Panc1 (cell line): ENCODE measurements around the gene ACOXL. TPM values are rescaled to one million over a fixed set of nuclear protein-coding genes. Genes with fewer than 3 reads are reported as not detected.

ENCODE experiments used
- ATAC-seq: fragments of 200-7000 bp; cut with Tn5 transposase; 2 replicates; pipeline ENCODE4 v1.9.1; 2020; ENCODE audit warnings: mild to moderate bottlenecking, moderate library complexity
- BruUV-seq: library from RNA; stranded (reverse); fragments of 400-500 nt; replicated peaks from 2 replicates; lab custom pipeline; 2021; lab: Mats Ljungman, UMichigan
- CTCF ChIA-PET: fragments of 300-600 bp; sonication (Branson Sonifier 250); formaldehyde crosslinking; loops from one replicate; lab custom pipeline; 2022; ENCODE audit warnings: antibody characterized with exemption; lab: Charles Lee
- POLR2A ChIA-PET: fragments of 300-600 bp; sonication (Branson Sonifier 250); formaldehyde crosslinking; loops from one replicate; lab custom pipeline; 2022; ENCODE audit warnings: antibody characterized with exemption; lab: Charles Lee
- DNase-seq: peaks from one replicate; pipeline ENCODE4 v3.0.0-alpha.2; 2010; ENCODE audit warnings: low read depth, low spot score
- H3K27ac ChIP-seq: 2 replicates; pipeline ENCODE4 v1.5.1; 2011; ENCODE audit warnings: mild to moderate bottlenecking, low read length, inconsistent platforms
- H3K27me3 ChIP-seq: fragments of 200-500 bp; sonication (Bioruptor generic); 2 replicates; pipeline ENCODE4 v1.6.0; 2014; ENCODE audit warnings: low read length, inconsistent platforms; ENCODE audit not compliant: control insufficient read depth, insufficient read depth
- H3K36me3 ChIP-seq: fragments of 200-500 bp; sonication (Bioruptor generic); 2 replicates; pipeline ENCODE4 v1.5.1; 2014; ENCODE audit warnings: inconsistent platforms, mild to moderate bottlenecking, low read length, moderate library complexity; ENCODE audit not compliant: control insufficient read depth, insufficient read depth
- H3K4me1 ChIP-seq: 2 replicates; pipeline ENCODE4 v1.5.1; 2011; ENCODE audit warnings: inconsistent platforms, mild to moderate bottlenecking, low read length, moderate library complexity; ENCODE audit not compliant: control insufficient read depth, insufficient read depth
- H3K4me3 ChIP-seq, 2 experiments: 2 replicates each; pipeline ENCODE4 v1.5.1; 2011 to 2012; ENCODE audit warnings: low read depth in 2 of 2, low read length in 2 of 2, mild to moderate bottlenecking in 2 of 2, inconsistent platforms in 1 of 2, moderate library complexity in 1 of 2
- H3K9me3 ChIP-seq: fragments of 200-500 bp; sonication (Bioruptor generic); 2 replicates; pipeline ENCODE4 v1.5.1; 2014; ENCODE audit warnings: low read depth, mild to moderate bottlenecking, inconsistent platforms, low read length, moderate library complexity; ENCODE audit not compliant: control insufficient read depth, insufficient read depth
- POLR2AphosphoS5 ChIP-seq: IDR thresholded peaks from 2 replicates; pipeline ENCODE4 v1.6.1; 2012; ENCODE audit warnings: mild to moderate bottlenecking, low read depth, low read length, moderate library complexity
- REST ChIP-seq, 2 experiments: IDR thresholded peaks; 2 replicates each; pipeline ENCODE4 v1.6.1; 2011 to 2012; ENCODE audit warnings: low read depth in 2 of 2, control low read depth in 1 of 2, low read length in 1 of 2, mild to moderate bottlenecking in 1 of 2, moderate library complexity in 1 of 2; ENCODE audit not compliant: insufficient read depth in 1 of 2
- SIN3A ChIP-seq: IDR thresholded peaks from 2 replicates; pipeline ENCODE4 v1.6.1; 2012; ENCODE audit warnings: low read depth, mild to moderate bottlenecking, low read length, moderate library complexity, borderline replicate concordance; ENCODE audit not compliant: insufficient read depth
- TCF7L2 ChIP-seq: IDR thresholded peaks from 2 replicates; pipeline ENCODE4 v1.6.1; 2011; ENCODE audit warnings: mild to moderate bottlenecking, low read depth, low read length, inconsistent platforms
- in situ Hi-C: cut with HindIII; loops from 2 replicates; pipeline ENCODE4 v1.10.0; 2016; ENCODE audit warnings: low sequenced_read_pairs, low pct_unique_long_range_greater_than_20kb
- intact Hi-C: fragments of 100-400 bp; cut with micrococcal nuclease; formaldehyde crosslinking; loops from one replicate; pipeline ENCODE4 v1.10.0; 2022; ENCODE audit not compliant: unreplicated experiment
- total RNA-seq: library from RNA; stranded (reverse); gene quantifications from one replicate; pipeline ENCODE4 v1.2.1, GENCODE V29; 2021; ENCODE audit not compliant: unreplicated experiment
- TF ChIP-seq, protein P1 (sequence below): fragments of 450-650 bp; IDR thresholded peaks from 2 replicates; pipeline ENCODE4 v1.5.1; 2017; ENCODE audit warnings: mild to moderate bottlenecking

The ACOXL gene
- total RNA-seq, 1 experiment from 2014 or later = 4.9 TPM

- DNase-seq (no peak), ATAC-seq (no peak)
- no TSS peak for BruUV-seq
- no peaks in the 10 kb centered on the region for H3K9me3 ChIP-seq
- peaks cover 12% of the 10 kb centered on the region for H3K27me3 ChIP-seq
- in situ Hi-C loops (no loop called here), intact Hi-C loops (no loop called here)
- H3K36me3 ChIP-seq = no peaks in the 10 kb centered on the region
- ChIA-PET CTCF (no interaction called here), POLR2A (no interaction called here)
- no peak overlapping the region for H3K4me3 ChIP-seq
- no peak overlapping the region for H3K27ac ChIP-seq
- H3K4me1 ChIP-seq = no peaks in the 10 kb centered on the region
- TF ChIP-seq REST (IDR thresholded peaks at IDR 0.05; ENCODE audit: insufficient read depth in 1 of 2, low read depth in 2 of 2, low read length in 1 of 2) = no peak
- no peak for TF ChIP-seq SIN3A
- no peak for TF ChIP-seq TCF7L2
- TF ChIP-seq, protein P1, sequence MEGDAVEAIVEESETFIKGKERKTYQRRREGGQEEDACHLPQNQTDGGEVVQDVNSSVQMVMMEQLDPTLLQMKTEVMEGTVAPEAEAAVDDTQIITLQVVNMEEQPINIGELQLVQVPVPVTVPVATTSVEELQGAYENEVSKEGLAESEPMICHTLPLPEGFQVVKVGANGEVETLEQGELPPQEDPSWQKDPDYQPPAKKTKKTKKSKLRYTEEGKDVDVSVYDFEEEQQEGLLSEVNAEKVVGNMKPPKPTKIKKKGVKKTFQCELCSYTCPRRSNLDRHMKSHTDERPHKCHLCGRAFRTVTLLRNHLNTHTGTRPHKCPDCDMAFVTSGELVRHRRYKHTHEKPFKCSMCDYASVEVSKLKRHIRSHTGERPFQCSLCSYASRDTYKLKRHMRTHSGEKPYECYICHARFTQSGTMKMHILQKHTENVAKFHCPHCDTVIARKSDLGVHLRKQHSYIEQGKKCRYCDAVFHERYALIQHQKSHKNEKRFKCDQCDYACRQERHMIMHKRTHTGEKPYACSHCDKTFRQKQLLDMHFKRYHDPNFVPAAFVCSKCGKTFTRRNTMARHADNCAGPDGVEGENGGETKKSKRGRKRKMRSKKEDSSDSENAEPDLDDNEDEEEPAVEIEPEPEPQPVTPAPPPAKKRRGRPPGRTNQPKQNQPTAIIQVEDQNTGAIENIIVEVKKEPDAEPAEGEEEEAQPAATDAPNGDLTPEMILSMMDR = no peak
- TF ChIP-seq POLR2AphosphoS5 = no peak
Measured at GRCh38 chr2:110998311-110998710, 265.9 kb downstream of the ACOXL start.

GRCh38 chr2:110999626-111000025 is 267.3 kb downstream of the ACOXL start:
- TF ChIP-seq POLR2AphosphoS5 = no peak
- ATAC-seq = no peak
- Histone ChIP-seq H3K27me3 (peaks cover 15% of the 10 kb centered on the region), H3K4me1 (no peaks in the 10 kb centered on the region), H3K36me3 (no peaks in the 10 kb centered on the region), H3K4me3 (no peak overlapping the region), H3K9me3 (no peaks in the 10 kb centered on the region), H3K27ac (no peak overlapping the region)
- CTCF ChIA-PET = no interaction called here
- no peak for DNase-seq
- intact Hi-C loops = no loop called here
- no TSS peak for BruUV-seq
- POLR2A ChIA-PET = interaction anchor here (0.6 kb wide), 1 partner anchor 1758 kb away, joined by 3 read pairs; no protein-coding TSS in a partner anchor
- in situ Hi-C loops = no loop called here

DNA sequence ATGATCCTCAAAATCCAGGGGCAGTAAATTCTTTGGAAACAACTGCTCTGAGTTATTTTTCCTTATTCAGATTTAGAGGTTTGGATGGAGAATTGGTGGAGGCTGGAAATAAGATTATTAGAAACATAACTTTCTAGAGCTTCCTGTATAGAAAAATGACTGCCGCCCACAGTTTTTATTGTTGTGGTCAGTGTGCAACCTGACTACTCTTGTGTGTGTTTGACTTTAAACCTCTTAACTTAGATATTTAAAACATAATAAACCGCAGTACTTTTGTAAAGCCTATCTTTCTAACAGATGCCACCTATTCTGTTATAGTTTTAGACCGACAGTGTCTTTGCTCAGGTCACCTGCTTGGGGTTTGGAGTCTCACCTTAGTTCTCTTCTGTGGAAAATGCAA is 272.9 kb downstream of the ACOXL start:
- Histone ChIP-seq H3K4me3 (no peak overlapping the region), H3K9me3 (no peaks in the 10 kb centered on the region; the same call in 1 of the 2 replicates), H3K4me1 (no peaks in the 10 kb centered on the region), H3K36me3 (no peaks in the 10 kb centered on the region), H3K27me3 (peaks cover 16% of the 10 kb centered on the region), H3K27ac (no peak overlapping the region)
- in situ Hi-C loops (no loop called here), intact Hi-C loops (no loop called here)
- no TSS peak for BruUV-seq
- no peak for DNase-seq
- ATAC-seq = no peak
- POLR2A ChIA-PET = no interaction called here
- CTCF ChIA-PET = no interaction called here
- TF ChIP-seq, protein P1 = no peak
- TF ChIP-seq SIN3A (no peak), TCF7L2 (no peak), REST (IDR thresholded peaks at IDR 0.05; ENCODE audit: insufficient read depth in 1 of 2, low read depth in 2 of 2, low read length in 1 of 2) (no peak), POLR2AphosphoS5 (no peak)
